Ishikawa (cell line): ENCODE data around the gene POLQ.

Source experiments
- CEBPB ChIP-seq: IDR thresholded peaks from 2 replicates; pipeline ENCODE4 v1.6.1; 2012
- CREB1 ChIP-seq: IDR thresholded peaks from 2 replicates; pipeline ENCODE4 v1.6.1; 2012; ENCODE audit warnings: low read depth
- EGR1 ChIP-seq: IDR thresholded peaks from 2 replicates; pipeline ENCODE4 v1.6.1; 2012
- EP300 ChIP-seq: IDR thresholded peaks from 2 replicates; pipeline ENCODE4 v1.6.1; 2012; ENCODE audit warnings: borderline replicate concordance
- FOXM1 ChIP-seq: IDR thresholded peaks from 2 replicates; pipeline ENCODE4 v1.6.1; 2012; ENCODE audit warnings: low read depth, borderline replicate concordance
- NFIC ChIP-seq: IDR thresholded peaks from 2 replicates; pipeline ENCODE4 v1.6.1; 2012
- RAD21 ChIP-seq: IDR thresholded peaks from 2 replicates; pipeline ENCODE4 v1.6.1; 2012; ENCODE audit warnings: low read depth
- TAF1 ChIP-seq: IDR thresholded peaks from 2 replicates; pipeline ENCODE4 v1.6.1; 2012; ENCODE audit warnings: low read depth, mild to moderate bottlenecking
- TCF12 ChIP-seq: IDR thresholded peaks from 2 replicates; pipeline ENCODE4 v1.6.1; 2012; ENCODE audit warnings: low read depth
- TEAD4 ChIP-seq: IDR thresholded peaks from 2 replicates; pipeline ENCODE4 v1.6.1; 2012
- YY1 ChIP-seq: IDR thresholded peaks from 2 replicates; pipeline ENCODE4 v1.6.1; 2012; ENCODE audit warnings: low read depth
- ZBTB7A ChIP-seq: IDR thresholded peaks from 2 replicates; pipeline ENCODE4 v1.6.1; 2012; ENCODE audit warnings: low read depth
- TF ChIP-seq, protein P1 (sequence below): IDR thresholded peaks from 2 replicates; pipeline ENCODE4 v1.6.1; 2012
- TF ChIP-seq, protein P2 (sequence below): IDR thresholded peaks from 2 replicates; pipeline ENCODE4 v1.6.1; 2012; ENCODE audit warnings: low read depth, mild to moderate bottlenecking
- TF ChIP-seq, protein P3 (sequence below): IDR thresholded peaks from 2 replicates; pipeline ENCODE4 v1.6.1; 2012

The POLQ gene

DNA sequence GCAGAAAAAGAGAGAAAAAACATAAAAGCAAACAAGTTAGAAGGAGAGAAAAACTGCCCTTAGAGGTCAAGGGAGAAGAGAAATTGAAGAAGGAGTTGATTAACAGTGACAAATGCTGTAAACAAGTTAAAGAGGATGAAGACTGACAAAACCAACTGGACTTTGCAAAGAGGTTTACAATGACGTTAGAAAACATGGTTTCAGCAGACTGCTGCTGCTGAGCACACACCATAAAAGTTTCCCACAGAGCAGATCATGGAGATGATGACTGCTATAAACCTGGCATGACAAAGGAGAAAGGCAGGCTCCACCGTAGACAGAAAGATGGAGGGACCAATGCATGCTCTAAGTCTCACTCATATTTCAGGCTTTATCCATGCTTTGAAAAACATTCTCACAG, 78.7 kb downstream of the POLQ start:
- TF ChIP-seq ZBTB7A = no peak
- TF ChIP-seq, protein P1, sequence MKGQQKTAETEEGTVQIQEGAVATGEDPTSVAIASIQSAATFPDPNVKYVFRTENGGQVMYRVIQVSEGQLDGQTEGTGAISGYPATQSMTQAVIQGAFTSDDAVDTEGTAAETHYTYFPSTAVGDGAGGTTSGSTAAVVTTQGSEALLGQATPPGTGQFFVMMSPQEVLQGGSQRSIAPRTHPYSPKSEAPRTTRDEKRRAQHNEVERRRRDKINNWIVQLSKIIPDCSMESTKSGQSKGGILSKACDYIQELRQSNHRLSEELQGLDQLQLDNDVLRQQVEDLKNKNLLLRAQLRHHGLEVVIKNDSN = no peak
- no peak for TF ChIP-seq NFIC
- TF ChIP-seq FOXM1 = no peak
- no peak for TF ChIP-seq TAF1
- TF ChIP-seq, protein P2, sequence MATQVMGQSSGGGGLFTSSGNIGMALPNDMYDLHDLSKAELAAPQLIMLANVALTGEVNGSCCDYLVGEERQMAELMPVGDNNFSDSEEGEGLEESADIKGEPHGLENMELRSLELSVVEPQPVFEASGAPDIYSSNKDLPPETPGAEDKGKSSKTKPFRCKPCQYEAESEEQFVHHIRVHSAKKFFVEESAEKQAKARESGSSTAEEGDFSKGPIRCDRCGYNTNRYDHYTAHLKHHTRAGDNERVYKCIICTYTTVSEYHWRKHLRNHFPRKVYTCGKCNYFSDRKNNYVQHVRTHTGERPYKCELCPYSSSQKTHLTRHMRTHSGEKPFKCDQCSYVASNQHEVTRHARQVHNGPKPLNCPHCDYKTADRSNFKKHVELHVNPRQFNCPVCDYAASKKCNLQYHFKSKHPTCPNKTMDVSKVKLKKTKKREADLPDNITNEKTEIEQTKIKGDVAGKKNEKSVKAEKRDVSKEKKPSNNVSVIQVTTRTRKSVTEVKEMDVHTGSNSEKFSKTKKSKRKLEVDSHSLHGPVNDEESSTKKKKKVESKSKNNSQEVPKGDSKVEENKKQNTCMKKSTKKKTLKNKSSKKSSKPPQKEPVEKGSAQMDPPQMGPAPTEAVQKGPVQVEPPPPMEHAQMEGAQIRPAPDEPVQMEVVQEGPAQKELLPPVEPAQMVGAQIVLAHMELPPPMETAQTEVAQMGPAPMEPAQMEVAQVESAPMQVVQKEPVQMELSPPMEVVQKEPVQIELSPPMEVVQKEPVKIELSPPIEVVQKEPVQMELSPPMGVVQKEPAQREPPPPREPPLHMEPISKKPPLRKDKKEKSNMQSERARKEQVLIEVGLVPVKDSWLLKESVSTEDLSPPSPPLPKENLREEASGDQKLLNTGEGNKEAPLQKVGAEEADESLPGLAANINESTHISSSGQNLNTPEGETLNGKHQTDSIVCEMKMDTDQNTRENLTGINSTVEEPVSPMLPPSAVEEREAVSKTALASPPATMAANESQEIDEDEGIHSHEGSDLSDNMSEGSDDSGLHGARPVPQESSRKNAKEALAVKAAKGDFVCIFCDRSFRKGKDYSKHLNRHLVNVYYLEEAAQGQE = no peak
- no peak for TF ChIP-seq TEAD4
- TF ChIP-seq YY1 = no peak
- TF ChIP-seq EP300 = no peak
- no peak for TF ChIP-seq RAD21
- TF ChIP-seq, protein P3, sequence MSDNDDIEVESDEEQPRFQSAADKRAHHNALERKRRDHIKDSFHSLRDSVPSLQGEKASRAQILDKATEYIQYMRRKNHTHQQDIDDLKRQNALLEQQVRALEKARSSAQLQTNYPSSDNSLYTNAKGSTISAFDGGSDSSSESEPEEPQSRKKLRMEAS = no peak
- no peak for TF ChIP-seq CREB1
- no peak for TF ChIP-seq TCF12

DNA sequence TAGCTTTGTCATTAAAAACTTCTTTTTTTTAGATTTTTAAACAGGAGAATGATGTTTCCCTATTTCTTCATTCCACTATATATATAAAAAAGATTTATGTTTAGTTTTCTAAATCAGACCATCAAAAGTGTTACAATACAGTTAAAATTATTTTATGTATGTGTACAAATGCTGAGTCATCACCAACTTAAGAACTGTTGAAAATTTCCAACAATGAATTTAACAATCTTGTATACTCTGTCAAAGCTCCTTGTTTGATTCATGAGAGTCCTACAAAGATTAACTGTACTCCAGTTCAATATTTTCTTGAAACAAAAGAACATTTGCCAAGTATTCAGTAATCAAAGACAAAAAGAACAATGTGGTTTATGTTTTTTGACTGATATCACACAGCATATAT, 82.0 kb downstream of the POLQ start:
- TF ChIP-seq EP300 (no peak), CREB1 (no peak), NFIC (no peak), RAD21 (no peak), TCF12 (no peak)
- TF ChIP-seq, protein P2 = no peak

DNA sequence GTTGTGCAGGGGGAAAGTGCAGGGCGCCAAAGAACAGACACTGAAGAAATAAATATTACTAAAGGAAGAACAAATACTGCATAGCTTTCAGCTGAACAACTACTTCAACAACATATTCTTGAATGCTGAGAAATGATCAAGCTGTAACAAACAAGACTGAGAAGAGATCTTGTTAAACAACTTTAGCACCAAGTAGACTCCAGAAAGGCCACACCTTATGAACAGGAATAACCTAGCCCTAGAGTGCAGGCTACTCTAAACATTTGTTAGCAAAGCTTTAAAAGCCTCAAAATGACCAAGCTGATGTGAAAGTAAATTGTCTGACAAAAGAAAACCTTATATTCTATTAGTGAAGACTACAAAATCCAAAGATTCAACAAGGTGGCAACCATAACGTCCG, 83.2 kb downstream of the POLQ start:
- TF ChIP-seq FOXM1 (no peak), TCF12 (no peak), NFIC (no peak), CEBPB (no peak)
- TF ChIP-seq, protein P3 = no peak
- TF ChIP-seq, protein P2 = no peak

DNA sequence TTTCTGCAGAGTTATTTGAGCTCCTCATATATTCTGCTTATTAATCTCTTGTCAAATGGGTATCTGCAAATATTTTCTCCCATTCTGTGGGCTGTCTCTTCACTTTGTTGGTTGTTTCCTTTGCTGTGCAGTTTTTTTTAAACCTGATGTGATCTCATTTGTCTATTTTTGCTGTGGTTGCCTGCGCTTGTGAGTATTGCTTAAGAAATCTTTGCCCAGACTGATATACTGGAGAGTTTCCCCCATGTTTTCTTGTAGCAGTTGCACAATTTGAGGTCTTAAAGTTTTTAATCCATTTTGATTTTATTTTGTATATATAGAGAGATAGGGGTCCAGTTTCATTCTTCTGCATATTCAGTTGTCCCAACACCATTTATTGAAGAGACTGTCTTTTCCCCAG, 102.3 kb downstream of the POLQ start:
- TF ChIP-seq, protein P1 = no peak
- no peak for TF ChIP-seq EP300
- no peak for TF ChIP-seq YY1
- no peak for TF ChIP-seq ZBTB7A
- no peak for TF ChIP-seq FOXM1
- no peak for TF ChIP-seq TEAD4
- no peak for TF ChIP-seq NFIC
- TF ChIP-seq, protein P2 = no peak
- TF ChIP-seq, protein P3 = no peak
- no peak for TF ChIP-seq TCF12
- TF ChIP-seq CEBPB = no peak
- TF ChIP-seq CREB1 = no peak
- TF ChIP-seq RAD21 = no peak
- no peak for TF ChIP-seq TAF1
- no peak for TF ChIP-seq EGR1
